Thoracic aorta (tissue), 2 donors: ENCODE results near the gene PDPR. TPM values are rescaled to one million over a fixed set of nuclear protein-coding genes. Genes with fewer than 3 reads are reported as not detected.
"Not testable (repeated sequence)": the region's sequence is repeated elsewhere in the genome, so short reads cannot be mapped to it uniquely, and the experiment has no call there.

ENCODE experiments used
- ATAC-seq: fragments of 150-250 bp; one replicate; pipeline ENCODE4 v1.8.0; 2017; ENCODE audit warnings: low read depth; ENCODE audit not compliant: insufficient number of reproducible peaks, low FRiP score
- DNase-seq: peaks from one replicate; pipeline ENCODE4 v3.0.0-alpha.2; 2020; ENCODE audit warnings: low spot score
- H3K27ac ChIP-seq, 2 donors: fragments of 200-600 bp; sonication (generic); 1 replicate in 1 of 2; 2 replicates in 1 of 2; pipeline ENCODE4 v1.5.1; 2016; ENCODE audit warnings: mild to moderate bottlenecking in 2 of 2, moderate library complexity in 2 of 2
- H3K27me3 ChIP-seq: fragments of 200-600 bp; sonication (generic); replicated peaks from 2 replicates; pipeline ENCODE4 v1.6.0; 2016; ENCODE audit warnings: mild to moderate bottlenecking; ENCODE audit not compliant: insufficient read depth
- H3K36me3 ChIP-seq: fragments of 200-600 bp; sonication (generic); one replicate; pipeline ENCODE4 v1.5.1; 2016
- H3K4me1 ChIP-seq, 2 donors: fragments of 200-600 bp; sonication (generic); 1 replicate in 1 of 2; 2 replicates in 1 of 2; pipeline versions ENCODE4 v1.5.1 to v1.6.0; 2016; ENCODE audit warnings: low read depth in 2 of 2, mild to moderate bottlenecking in 1 of 2; ENCODE audit not compliant: control insufficient read depth in 1 of 2
- H3K4me3 ChIP-seq: fragments of 200-600 bp; sonication (generic); 2 replicates; pipeline ENCODE4 v1.5.1; 2016; ENCODE audit warnings: mild to moderate bottlenecking
- H3K9me3 ChIP-seq: fragments of 200-600 bp; sonication (generic); 2 replicates; pipeline ENCODE4 v1.5.1; 2016
- total RNA-seq, 2 donors: library from RNA; depleted of rRNA; stranded (reverse); fragments of >200 nt; gene quantifications; one replicate each; pipeline versions ENCODE4 v1.1.0 to v1.2.3, GENCODE V29; 2016
- TF ChIP-seq, protein P1 (sequence below): fragments of 200-600 bp; sonication (generic); IDR thresholded peaks from one replicate; pipeline ENCODE4 v1.5.1; 2019; ENCODE audit warnings: antibody characterized with exemption

The PDPR gene
- total RNA-seq, 2 donors from 2014 or later = 38.0 to 44.6 TPM

DNA sequence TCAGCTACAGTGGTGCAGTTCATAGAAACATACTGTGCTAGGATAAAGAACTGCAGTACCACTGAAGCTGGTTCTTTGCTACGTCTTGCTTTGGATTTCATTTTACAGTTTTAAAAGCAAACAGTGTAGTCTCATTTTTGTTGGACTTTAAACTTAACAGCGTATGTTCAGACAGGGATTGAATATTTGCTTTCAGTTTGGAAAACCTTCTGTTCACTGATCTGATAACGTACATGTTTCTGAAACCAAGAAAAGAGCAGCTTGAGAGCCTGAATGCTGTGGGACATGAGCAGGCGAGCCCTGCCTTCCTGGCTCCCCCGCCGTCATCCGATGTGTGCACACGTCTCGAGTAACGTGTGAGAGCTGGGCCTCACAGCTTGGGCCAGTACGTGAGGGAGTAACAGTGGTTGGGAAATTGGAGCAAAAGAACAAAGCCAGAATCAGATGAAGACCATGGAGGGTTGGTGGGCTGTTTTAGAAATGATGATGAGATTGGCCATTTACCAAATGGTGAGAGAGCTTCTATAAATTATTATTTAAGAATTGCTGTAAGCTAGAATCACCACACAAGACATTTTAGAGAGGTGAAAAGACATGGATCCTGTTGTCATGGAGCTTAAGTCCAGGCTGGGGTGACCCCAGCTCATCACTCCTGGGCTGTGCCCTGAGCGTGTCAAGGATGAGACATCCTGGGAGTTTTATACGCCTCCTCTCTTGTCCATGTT lies 38.6 kb downstream of the PDPR start:
- H3K27me3 ChIP-seq = no peaks in the 10 kb centered on the region
- H3K9me3 ChIP-seq = no peaks in the 10 kb centered on the region
- no peak for DNase-seq
- H3K4me1 ChIP-seq = no peaks in the 10 kb centered on the region
- no peak overlapping the region for H3K27ac ChIP-seq
- H3K36me3 ChIP-seq = peaks cover 91% of the 10 kb centered on the region
- TF ChIP-seq, protein P1, sequence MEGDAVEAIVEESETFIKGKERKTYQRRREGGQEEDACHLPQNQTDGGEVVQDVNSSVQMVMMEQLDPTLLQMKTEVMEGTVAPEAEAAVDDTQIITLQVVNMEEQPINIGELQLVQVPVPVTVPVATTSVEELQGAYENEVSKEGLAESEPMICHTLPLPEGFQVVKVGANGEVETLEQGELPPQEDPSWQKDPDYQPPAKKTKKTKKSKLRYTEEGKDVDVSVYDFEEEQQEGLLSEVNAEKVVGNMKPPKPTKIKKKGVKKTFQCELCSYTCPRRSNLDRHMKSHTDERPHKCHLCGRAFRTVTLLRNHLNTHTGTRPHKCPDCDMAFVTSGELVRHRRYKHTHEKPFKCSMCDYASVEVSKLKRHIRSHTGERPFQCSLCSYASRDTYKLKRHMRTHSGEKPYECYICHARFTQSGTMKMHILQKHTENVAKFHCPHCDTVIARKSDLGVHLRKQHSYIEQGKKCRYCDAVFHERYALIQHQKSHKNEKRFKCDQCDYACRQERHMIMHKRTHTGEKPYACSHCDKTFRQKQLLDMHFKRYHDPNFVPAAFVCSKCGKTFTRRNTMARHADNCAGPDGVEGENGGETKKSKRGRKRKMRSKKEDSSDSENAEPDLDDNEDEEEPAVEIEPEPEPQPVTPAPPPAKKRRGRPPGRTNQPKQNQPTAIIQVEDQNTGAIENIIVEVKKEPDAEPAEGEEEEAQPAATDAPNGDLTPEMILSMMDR = no peak
- ATAC-seq = no peak
- H3K4me3 ChIP-seq = no peak overlapping the region

DNA sequence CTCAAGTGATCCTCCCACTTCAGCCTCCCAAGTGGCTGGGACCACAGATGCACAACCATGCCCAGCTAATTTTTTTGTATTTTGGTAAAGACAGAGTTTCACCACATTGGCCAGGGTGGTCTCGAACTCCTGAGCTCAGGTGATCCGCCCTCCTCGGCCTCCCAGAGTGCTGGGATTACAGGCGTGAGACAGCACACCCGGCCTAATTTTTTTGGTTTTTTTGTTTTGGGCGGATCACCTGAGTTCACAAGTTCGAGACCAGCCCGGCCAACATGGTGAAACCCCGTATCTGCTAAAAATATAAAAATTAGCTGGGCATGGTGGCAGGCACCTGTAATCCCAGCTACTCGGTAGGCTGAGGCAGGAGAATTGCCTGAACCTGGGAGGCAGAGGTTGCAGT lies 40.6 kb downstream of the PDPR start:
- ATAC-seq, H3K27me3 ChIP-seq, H3K27ac ChIP-seq, H3K4me3 ChIP-seq, H3K4me1 ChIP-seq, DNase-seq, H3K9me3 ChIP-seq: not testable (repeated sequence)
- peaks cover 92% of the 10 kb centered on the region for H3K36me3 ChIP-seq

DNA sequence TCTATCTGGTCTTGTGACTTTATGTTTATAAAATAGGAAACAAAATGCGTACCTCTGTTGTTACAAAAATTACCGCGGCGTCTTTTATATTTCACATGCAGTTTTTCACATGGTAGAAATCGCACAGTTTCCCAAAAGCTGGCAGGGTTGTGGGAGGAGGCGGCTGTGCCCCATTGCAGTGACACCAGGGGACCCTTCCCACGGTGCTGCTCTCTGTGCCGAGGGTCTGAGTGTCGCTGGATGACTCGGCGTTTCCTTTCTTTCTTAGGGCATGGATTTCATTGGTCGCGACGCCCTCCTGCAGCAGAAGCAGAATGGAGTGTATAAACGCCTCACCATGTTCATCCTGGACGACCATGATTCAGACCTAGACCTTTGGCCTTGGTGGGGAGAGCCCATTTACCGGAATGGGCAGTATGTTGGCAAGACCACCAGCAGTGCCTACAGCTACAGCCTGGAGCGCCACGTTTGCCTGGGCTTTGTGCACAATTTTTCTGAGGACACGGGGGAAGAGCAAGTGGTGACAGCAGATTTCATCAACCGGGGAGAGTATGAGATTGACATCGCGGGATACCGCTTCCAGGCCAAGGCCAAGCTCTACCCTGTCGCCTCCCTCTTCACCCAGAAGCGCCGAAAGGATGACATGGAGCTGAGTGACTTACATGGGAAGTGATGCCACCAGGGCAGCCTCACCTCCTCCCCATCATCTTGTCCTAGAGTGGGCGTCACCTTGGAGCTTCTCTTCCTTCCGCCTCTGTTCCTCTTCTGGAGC lies 42.3 kb downstream of the PDPR start:
- Histone ChIP-seq H3K4me1 (no peaks in the 10 kb centered on the region), H3K36me3 (peaks cover 94% of the 10 kb centered on the region), H3K27ac (no peak overlapping the region), H3K9me3 (no peaks in the 10 kb centered on the region), H3K27me3 (no peaks in the 10 kb centered on the region), H3K4me3 (no peak overlapping the region)
- DNase-seq (no peak), ATAC-seq (no peak)
- TF ChIP-seq, protein P1 = no peak

DNA sequence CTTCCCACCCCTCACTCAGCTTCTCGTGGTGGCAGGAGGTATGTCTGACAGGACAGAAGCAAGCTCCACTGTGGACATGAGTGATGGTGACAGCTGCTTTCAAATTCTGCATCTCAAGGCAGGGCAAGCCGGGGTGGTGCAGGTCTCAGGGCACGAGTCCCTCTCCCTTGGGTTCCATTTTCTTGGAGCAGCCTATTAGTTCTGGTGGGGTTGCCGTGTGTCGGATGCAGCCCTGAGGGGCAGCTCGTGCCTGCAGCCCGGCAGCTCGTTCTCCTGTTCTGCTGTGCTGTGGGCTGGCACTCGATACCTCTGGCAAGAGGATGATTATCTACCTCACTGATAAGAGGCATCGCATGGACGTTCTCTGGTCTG lies 43.0 kb downstream of the PDPR start:
- DNase-seq (no peak), ATAC-seq (no peak)
- Histone ChIP-seq H3K4me1 (no peaks in the 10 kb centered on the region), H3K4me3 (no peak overlapping the region), H3K36me3 (peaks cover 93% of the 10 kb centered on the region), H3K9me3 (no peaks in the 10 kb centered on the region), H3K27me3 (no peaks in the 10 kb centered on the region), H3K27ac (no peak overlapping the region)
- TF ChIP-seq, protein P1 = no peak

DNA sequence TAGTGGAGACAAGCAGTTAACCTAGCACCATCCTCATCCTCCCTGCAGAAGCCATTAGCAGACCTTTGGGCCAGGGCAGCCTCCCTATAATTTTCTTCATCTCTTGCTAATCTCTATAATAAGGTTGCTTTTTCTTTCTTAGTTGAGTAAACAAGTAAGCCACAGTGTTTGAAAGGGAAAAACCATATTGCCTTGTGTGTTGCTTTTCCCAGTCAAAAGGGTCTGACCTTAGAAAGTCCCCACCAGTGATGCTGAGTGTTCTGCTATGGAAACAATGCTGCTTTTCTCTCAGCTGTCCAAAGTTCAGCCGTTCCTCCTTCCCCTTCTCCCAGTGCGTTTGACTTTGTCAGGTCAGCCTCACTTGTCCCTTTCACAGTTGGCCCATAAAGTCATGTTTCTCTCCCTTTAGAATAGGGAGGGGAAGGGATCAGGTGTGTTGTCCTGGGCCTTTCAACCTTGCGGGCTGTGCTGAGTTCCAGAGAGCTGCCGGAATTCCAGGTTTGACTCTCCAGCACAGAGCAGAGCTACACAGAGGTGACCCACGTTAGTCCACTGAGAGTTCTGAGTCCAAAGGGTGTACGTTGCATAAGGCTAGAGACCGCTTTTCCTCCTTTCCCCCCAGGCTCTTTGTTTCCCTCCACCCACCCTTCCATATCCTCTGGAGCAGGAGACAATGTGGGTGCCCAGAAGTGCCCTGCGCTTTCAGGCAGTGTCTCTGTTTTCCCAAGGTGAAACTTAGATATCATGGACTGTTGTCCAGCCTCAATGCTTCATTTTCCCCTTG lies 43.5 kb downstream of the PDPR start:
- no peak for DNase-seq
- no peak for ATAC-seq
- TF ChIP-seq, protein P1 = no peak
- H3K36me3 ChIP-seq = peaks cover 93% of the 10 kb centered on the region
- no peaks in the 10 kb centered on the region for H3K27me3 ChIP-seq
- no peak overlapping the region for H3K27ac ChIP-seq
- H3K4me3 ChIP-seq = no peak overlapping the region
- no peaks in the 10 kb centered on the region for H3K4me1 ChIP-seq
- H3K9me3 ChIP-seq = no peaks in the 10 kb centered on the region
